Panc1 (cell line): ENCODE measurements around the gene ALX4. TPM values are rescaled to one million over a fixed set of nuclear protein-coding genes. Genes with fewer than 3 reads are reported as not detected.

Experiments used
- ATAC-seq: fragments of 200-7000 bp; cut with Tn5 transposase; 2 replicates; pipeline ENCODE4 v1.9.1; 2020; ENCODE audit warnings: mild to moderate bottlenecking, moderate library complexity
- BruUV-seq: library from RNA; stranded (reverse); fragments of 400-500 nt; replicated peaks from 2 replicates; lab custom pipeline; 2021; lab: Mats Ljungman, UMichigan
- CTCF ChIA-PET: fragments of 300-600 bp; sonication (Branson Sonifier 250); formaldehyde crosslinking; loops from one replicate; lab custom pipeline; 2022; ENCODE audit warnings: antibody characterized with exemption; lab: Charles Lee
- POLR2A ChIA-PET: fragments of 300-600 bp; sonication (Branson Sonifier 250); formaldehyde crosslinking; loops from one replicate; lab custom pipeline; 2022; ENCODE audit warnings: antibody characterized with exemption; lab: Charles Lee
- DNase-seq: peaks from one replicate; pipeline ENCODE4 v3.0.0-alpha.2; 2010; ENCODE audit warnings: low read depth, low spot score
- H3K27ac ChIP-seq: 2 replicates; pipeline ENCODE4 v1.5.1; 2011; ENCODE audit warnings: mild to moderate bottlenecking, low read length, inconsistent platforms
- H3K27me3 ChIP-seq: fragments of 200-500 bp; sonication (Bioruptor generic); 2 replicates; pipeline ENCODE4 v1.6.0; 2014; ENCODE audit warnings: low read length, inconsistent platforms; ENCODE audit not compliant: control insufficient read depth, insufficient read depth
- H3K36me3 ChIP-seq: fragments of 200-500 bp; sonication (Bioruptor generic); 2 replicates; pipeline ENCODE4 v1.5.1; 2014; ENCODE audit warnings: inconsistent platforms, mild to moderate bottlenecking, low read length, moderate library complexity; ENCODE audit not compliant: control insufficient read depth, insufficient read depth
- H3K4me1 ChIP-seq: 2 replicates; pipeline ENCODE4 v1.5.1; 2011; ENCODE audit warnings: inconsistent platforms, mild to moderate bottlenecking, low read length, moderate library complexity; ENCODE audit not compliant: control insufficient read depth, insufficient read depth
- H3K4me3 ChIP-seq, 2 experiments: 2 replicates each; pipeline ENCODE4 v1.5.1; 2011 to 2012; ENCODE audit warnings: low read depth in 2 of 2, low read length in 2 of 2, mild to moderate bottlenecking in 2 of 2, inconsistent platforms in 1 of 2, moderate library complexity in 1 of 2
- H3K9me3 ChIP-seq: fragments of 200-500 bp; sonication (Bioruptor generic); 2 replicates; pipeline ENCODE4 v1.5.1; 2014; ENCODE audit warnings: low read depth, mild to moderate bottlenecking, inconsistent platforms, low read length, moderate library complexity; ENCODE audit not compliant: control insufficient read depth, insufficient read depth
- POLR2AphosphoS5 ChIP-seq: IDR thresholded peaks from 2 replicates; pipeline ENCODE4 v1.6.1; 2012; ENCODE audit warnings: mild to moderate bottlenecking, low read depth, low read length, moderate library complexity
- SIN3A ChIP-seq: IDR thresholded peaks from 2 replicates; pipeline ENCODE4 v1.6.1; 2012; ENCODE audit warnings: low read depth, mild to moderate bottlenecking, low read length, moderate library complexity, borderline replicate concordance; ENCODE audit not compliant: insufficient read depth
- TCF7L2 ChIP-seq: IDR thresholded peaks from 2 replicates; pipeline ENCODE4 v1.6.1; 2011; ENCODE audit warnings: mild to moderate bottlenecking, low read depth, low read length, inconsistent platforms
- in situ Hi-C: cut with HindIII; loops from 2 replicates; pipeline ENCODE4 v1.10.0; 2016; ENCODE audit warnings: low sequenced_read_pairs, low pct_unique_long_range_greater_than_20kb
- intact Hi-C: fragments of 100-400 bp; cut with micrococcal nuclease; formaldehyde crosslinking; loops from one replicate; pipeline ENCODE4 v1.10.0; 2022; ENCODE audit not compliant: unreplicated experiment
- total RNA-seq: library from RNA; stranded (reverse); gene quantifications from one replicate; pipeline ENCODE4 v1.2.1, GENCODE V29; 2021; ENCODE audit not compliant: unreplicated experiment
- TF ChIP-seq, protein P1 (sequence below): fragments of 450-650 bp; IDR thresholded peaks from 2 replicates; pipeline ENCODE4 v1.5.1; 2017; ENCODE audit warnings: mild to moderate bottlenecking
- TF ChIP-seq, protein P2 (sequence below), 2 experiments: IDR thresholded peaks; 2 replicates each; pipeline ENCODE4 v1.6.1; 2011 to 2012; ENCODE audit warnings: low read depth in 2 of 2, control low read depth in 1 of 2, low read length in 1 of 2, mild to moderate bottlenecking in 1 of 2, moderate library complexity in 1 of 2; ENCODE audit not compliant: insufficient read depth in 1 of 2

ALX4 gene
- total RNA-seq, 1 experiment from 2014 or later = 1.0 TPM

DNA sequence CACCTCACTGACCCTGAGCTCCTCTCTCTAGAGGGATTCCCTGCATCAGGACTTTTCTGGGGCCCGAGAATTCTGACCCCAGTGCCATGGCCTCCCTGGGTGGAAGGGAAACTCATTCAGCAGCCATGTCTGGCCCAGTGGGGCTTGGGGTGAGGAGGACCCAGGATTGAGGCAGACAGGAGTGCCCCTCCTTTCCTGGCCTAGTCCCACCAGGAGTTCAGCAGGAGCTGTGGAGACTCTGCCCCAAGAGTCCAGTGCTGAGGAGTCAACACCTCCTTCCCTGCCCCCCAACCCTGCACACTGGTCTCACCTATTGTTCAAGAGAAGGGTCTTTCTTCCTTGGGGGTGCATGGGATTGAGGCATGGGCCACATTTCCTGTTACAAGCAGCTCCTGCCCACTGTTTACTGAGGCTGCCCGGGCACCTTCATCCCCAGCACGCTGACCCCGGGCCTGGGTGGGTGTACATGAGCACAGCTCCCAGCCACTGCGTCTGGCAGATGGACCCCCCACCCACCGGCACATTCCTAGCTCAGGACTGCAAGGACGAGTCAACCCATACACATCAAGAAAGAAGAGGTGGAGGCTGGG is 33.9 kb downstream of the ALX4 start:
- TF ChIP-seq SIN3A = no peak
- TF ChIP-seq, protein P1, sequence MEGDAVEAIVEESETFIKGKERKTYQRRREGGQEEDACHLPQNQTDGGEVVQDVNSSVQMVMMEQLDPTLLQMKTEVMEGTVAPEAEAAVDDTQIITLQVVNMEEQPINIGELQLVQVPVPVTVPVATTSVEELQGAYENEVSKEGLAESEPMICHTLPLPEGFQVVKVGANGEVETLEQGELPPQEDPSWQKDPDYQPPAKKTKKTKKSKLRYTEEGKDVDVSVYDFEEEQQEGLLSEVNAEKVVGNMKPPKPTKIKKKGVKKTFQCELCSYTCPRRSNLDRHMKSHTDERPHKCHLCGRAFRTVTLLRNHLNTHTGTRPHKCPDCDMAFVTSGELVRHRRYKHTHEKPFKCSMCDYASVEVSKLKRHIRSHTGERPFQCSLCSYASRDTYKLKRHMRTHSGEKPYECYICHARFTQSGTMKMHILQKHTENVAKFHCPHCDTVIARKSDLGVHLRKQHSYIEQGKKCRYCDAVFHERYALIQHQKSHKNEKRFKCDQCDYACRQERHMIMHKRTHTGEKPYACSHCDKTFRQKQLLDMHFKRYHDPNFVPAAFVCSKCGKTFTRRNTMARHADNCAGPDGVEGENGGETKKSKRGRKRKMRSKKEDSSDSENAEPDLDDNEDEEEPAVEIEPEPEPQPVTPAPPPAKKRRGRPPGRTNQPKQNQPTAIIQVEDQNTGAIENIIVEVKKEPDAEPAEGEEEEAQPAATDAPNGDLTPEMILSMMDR = no peak
- TF ChIP-seq, protein P2, sequence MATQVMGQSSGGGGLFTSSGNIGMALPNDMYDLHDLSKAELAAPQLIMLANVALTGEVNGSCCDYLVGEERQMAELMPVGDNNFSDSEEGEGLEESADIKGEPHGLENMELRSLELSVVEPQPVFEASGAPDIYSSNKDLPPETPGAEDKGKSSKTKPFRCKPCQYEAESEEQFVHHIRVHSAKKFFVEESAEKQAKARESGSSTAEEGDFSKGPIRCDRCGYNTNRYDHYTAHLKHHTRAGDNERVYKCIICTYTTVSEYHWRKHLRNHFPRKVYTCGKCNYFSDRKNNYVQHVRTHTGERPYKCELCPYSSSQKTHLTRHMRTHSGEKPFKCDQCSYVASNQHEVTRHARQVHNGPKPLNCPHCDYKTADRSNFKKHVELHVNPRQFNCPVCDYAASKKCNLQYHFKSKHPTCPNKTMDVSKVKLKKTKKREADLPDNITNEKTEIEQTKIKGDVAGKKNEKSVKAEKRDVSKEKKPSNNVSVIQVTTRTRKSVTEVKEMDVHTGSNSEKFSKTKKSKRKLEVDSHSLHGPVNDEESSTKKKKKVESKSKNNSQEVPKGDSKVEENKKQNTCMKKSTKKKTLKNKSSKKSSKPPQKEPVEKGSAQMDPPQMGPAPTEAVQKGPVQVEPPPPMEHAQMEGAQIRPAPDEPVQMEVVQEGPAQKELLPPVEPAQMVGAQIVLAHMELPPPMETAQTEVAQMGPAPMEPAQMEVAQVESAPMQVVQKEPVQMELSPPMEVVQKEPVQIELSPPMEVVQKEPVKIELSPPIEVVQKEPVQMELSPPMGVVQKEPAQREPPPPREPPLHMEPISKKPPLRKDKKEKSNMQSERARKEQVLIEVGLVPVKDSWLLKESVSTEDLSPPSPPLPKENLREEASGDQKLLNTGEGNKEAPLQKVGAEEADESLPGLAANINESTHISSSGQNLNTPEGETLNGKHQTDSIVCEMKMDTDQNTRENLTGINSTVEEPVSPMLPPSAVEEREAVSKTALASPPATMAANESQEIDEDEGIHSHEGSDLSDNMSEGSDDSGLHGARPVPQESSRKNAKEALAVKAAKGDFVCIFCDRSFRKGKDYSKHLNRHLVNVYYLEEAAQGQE (IDR thresholded peaks at IDR 0.05; ENCODE audit: insufficient read depth in 1 of 2, low read depth in 2 of 2, low read length in 1 of 2) = no peak
- no peak for ATAC-seq
- no peak overlapping the region for H3K4me3 ChIP-seq
- CTCF ChIA-PET = no interaction called here
- no peaks in the 10 kb centered on the region for H3K36me3 ChIP-seq
- intact Hi-C loops (no loop called here), in situ Hi-C loops (no loop called here)
- no peaks in the 10 kb centered on the region for H3K27me3 ChIP-seq
- H3K9me3 ChIP-seq = no peaks in the 10 kb centered on the region
- no peak for DNase-seq
- POLR2A ChIA-PET = no interaction called here
- H3K4me1 ChIP-seq = no peaks in the 10 kb centered on the region
- no peak overlapping the region for H3K27ac ChIP-seq
- no TSS peak for BruUV-seq

DNA sequence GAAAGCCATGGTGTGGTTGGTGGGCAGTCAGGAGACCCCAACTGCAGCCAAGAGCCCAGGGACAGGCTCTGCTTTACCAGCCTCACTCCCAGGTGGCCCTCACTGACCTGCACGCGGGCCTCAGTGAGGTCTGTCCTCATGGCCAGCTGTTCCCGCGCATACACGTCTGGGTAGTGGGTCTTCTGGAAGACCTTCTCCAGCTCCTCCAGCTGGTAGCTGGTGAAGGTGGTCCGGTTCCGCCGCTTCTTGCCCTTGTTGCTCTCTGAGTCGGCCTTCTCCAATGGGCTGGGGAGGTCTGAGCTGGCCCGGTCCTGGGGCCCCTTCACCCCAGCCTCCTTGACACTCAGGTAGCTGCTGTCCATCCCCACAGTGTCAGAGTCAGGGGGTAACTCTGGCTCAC is 34.7 kb downstream of the ALX4 start:
- no TSS peak for BruUV-seq
- ATAC-seq (no peak), DNase-seq (no peak)
- Histone ChIP-seq H3K27me3 (no peaks in the 10 kb centered on the region), H3K4me3 (no peak overlapping the region), H3K4me1 (no peaks in the 10 kb centered on the region), H3K36me3 (no peaks in the 10 kb centered on the region), H3K27ac (no peak overlapping the region), H3K9me3 (no peaks in the 10 kb centered on the region)
- POLR2A ChIA-PET = no interaction called here
- TF ChIP-seq POLR2AphosphoS5 = no peak
- TF ChIP-seq SIN3A = no peak
- TF ChIP-seq, protein P2 (IDR thresholded peaks at IDR 0.05; ENCODE audit: insufficient read depth in 1 of 2, low read depth in 2 of 2, low read length in 1 of 2) = no peak
- TF ChIP-seq, protein P1 = no peak
- no peak for TF ChIP-seq TCF7L2
- in situ Hi-C loops = no loop called here
- CTCF ChIA-PET = no interaction called here
- intact Hi-C loops = no loop called here
